AG08395 (cell line): Measurements from ENCODE around the gene APOL3.
"Not testable (repeated sequence)": the region's sequence is repeated elsewhere in the genome, so short reads cannot be mapped to it uniquely, and the experiment has no call there.

Experiments
- DNase-seq: peaks from one replicate; pipeline ENCODE4 v3.0.0; 2012; ENCODE audit warnings: mixed read lengths, low spot score

APOL3 gene

GRCh38 chr22:36160499-36160942, at the start of gene APOL3:
Gene APOL3 (minus strand): TSS chr22:36160755. CDS start chr22:36149055, 11,700 bp downstream.
- DNase-seq, result peak; percentile 50

- no peak for DNase-seq
Observed at GRCh38 chr22:36210224-36210623, 49.7 kb upstream of the APOL3 start.

- not testable (repeated sequence) for DNase-seq
Observed at GRCh38 chr22:36209488-36209908, 48.9 kb upstream of the APOL3 start.

- no peak for DNase-seq
Observed at GRCh38 chr22:36208914-36209313, 48.4 kb upstream of the APOL3 start.

- DNase-seq, result no peak
Observed at GRCh38 chr22:36208162-36208765, 47.7 kb upstream of the APOL3 start.

GRCh38 chr22:36206255-36206654, 45.7 kb upstream of the APOL3 start:
- DNase-seq, result no peak

- DNase-seq, result not testable (repeated sequence)
Observed at GRCh38 chr22:36205573-36205972, 45.0 kb upstream of the APOL3 start.

- no peak for DNase-seq
Observed at GRCh38 chr22:36204632-36205015, 44.1 kb upstream of the APOL3 start.

- DNase-seq, result no peak
Observed at GRCh38 chr22:36204001-36204631, 43.6 kb upstream of the APOL3 start.

GRCh38 chr22:36203441-36203840, 42.9 kb upstream of the APOL3 start:
- not testable (repeated sequence) for DNase-seq

GRCh38 chr22:36202906-36203305, 42.4 kb upstream of the APOL3 start:
- not testable (repeated sequence) for DNase-seq

- peak; percentile 59 for DNase-seq
Observed at GRCh38 chr22:36201630-36202319, 41.2 kb upstream of the APOL3 start, which contains the start of gene APOL4. Gene APOL4 (minus strand): TSS chr22:36201809. CDS start chr22:36201734, 75 bp downstream.

- DNase-seq, result not testable (repeated sequence)
Observed at GRCh38 chr22:36201025-36201424, 40.5 kb upstream of the APOL3 start.

- DNase-seq, result no peak
Observed at GRCh38 chr22:36199001-36199551, 38.5 kb upstream of the APOL3 start.

- DNase-seq, result no peak
Observed at GRCh38 chr22:36198536-36198935, 38.0 kb upstream of the APOL3 start.

GRCh38 chr22:36197514-36198146, 37.1 kb upstream of the APOL3 start:
- DNase-seq, result no peak

- no peak for DNase-seq
Observed at GRCh38 chr22:36197065-36197440, 36.5 kb upstream of the APOL3 start.

- DNase-seq, result no peak
Observed at GRCh38 chr22:36196254-36197064, 35.9 kb upstream of the APOL3 start.

GRCh38 chr22:36194971-36195370, 34.4 kb upstream of the APOL3 start:
- DNase-seq, result peak; percentile 70

- no peak for DNase-seq
Observed at GRCh38 chr22:36194385-36194784, 33.8 kb upstream of the APOL3 start.

GRCh38 chr22:36193577-36193976, 33.0 kb upstream of the APOL3 start:
- no peak for DNase-seq
